Activated T-cell treated with anti-CD3 and anti-CD28 coated beads for 1 hour (primary cell): ENCODE data around the gene MLH1.

ENCODE experiments used
- DNase-seq: peaks from one replicate; pipeline ENCODE4 v3.0.0-alpha.2; 2020; ENCODE audit warnings: low read depth

The MLH1 gene

DNA sequence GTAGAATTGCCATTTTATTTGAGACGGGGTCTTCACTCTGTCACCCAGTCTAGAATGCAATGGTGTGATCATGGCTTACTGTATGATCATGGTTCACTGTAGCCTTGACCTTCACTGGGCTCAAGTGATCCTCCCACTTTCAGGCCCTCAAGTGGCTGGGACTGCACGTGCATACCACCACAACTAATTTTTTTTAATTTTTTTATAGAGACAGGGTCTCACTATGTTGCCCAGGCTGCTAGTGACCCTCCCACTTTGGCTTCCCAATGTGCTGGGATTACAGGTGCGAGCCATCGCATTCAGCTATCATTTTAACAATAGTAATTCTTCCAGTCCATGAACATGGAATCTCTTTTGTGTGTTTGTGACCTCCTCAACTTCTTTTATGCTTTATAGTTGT is 12.3 kb upstream of the MLH1 start:
- DNase-seq = no peak

- DNase-seq = no peak
These were observed 5.0 kb upstream of the MLH1 start for GRCh38 chr3:36988356-36988755.

GRCh38 chr3:36989005-36989404 is 4.3 kb upstream of the MLH1 start:
- no peak for DNase-seq

DNA sequence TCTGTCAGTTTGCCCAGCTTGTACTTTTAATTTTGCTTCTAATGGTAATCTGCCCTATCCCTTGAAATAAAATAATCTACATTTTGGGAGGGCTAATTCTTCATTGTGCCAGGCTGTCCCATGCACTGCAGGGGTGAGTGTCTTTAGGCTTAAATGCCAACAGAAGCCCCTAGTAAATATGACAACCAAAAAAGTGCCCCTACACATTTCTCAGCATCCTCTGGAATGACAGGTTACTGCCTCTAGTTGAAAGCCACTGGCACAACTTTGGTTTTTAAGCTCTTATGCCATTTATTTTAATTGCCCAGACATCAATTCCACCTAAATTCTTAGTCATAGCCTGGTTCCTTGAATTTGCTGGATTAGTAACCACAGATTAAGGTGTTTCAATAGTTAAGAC is 3.8 kb upstream of the MLH1 start:
- DNase-seq = no peak

GRCh38 chr3:36991147-36991546 is 2.2 kb upstream of the MLH1 start:
- no peak for DNase-seq

DNA sequence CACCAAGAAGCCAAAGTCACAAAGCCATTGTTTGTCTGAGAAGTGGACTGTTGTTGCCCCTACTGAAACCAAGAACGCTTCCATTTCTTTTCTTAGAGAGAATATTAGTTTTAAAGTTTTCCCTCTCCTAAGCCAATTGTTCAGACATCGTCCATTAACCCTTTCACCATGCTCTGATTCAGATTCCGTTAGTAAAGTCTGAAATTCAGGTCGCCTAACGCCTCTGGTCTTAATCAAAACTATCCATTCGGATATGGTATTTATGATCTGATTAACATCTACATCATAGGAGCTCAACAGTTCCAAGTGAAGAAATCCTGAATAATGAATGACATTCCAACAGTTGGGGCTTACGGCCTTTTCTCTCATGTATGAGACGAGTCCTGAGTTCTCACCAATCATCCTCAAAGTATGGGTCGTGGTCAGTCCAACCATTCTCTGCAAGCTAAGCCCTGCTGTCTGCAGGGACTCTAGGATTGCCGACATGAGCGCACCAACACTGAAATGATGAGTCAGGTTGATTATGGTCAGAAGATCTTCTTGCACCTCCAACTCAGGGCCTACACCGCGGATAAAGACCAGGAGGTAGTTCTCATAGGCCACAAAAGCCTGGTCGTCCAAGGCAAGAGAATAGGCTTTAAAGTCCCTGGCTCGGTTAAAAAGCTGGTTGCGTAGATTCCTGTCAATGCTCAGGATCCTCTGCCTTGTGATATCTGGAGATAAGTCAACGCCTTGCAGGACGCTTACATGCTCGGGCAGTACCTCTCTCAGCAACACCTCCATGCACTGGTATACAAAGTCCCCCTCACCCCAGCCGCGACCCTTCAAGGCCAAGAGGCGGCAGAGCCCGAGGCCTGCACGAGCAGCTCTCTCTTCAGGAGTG is 1.2 kb upstream of the MLH1 start:
- DNase-seq = no peak

GRCh38 chr3:36992806-36993325 is 452 bp upstream of the MLH1 start, which contains the start of gene EPM2AIP1:
TSS of gene EPM2AIP1 (minus strand) at chr3:36993131. CDS start at chr3:36993077, 54 bp downstream.
- no peak for DNase-seq

GRCh38 chr3:37014620-37015019 is 21.3 kb downstream of the MLH1 start:
- no peak for DNase-seq

GRCh38 chr3:37015642-37016041 is 22.3 kb downstream of the MLH1 start:
- no peak for DNase-seq

DNA sequence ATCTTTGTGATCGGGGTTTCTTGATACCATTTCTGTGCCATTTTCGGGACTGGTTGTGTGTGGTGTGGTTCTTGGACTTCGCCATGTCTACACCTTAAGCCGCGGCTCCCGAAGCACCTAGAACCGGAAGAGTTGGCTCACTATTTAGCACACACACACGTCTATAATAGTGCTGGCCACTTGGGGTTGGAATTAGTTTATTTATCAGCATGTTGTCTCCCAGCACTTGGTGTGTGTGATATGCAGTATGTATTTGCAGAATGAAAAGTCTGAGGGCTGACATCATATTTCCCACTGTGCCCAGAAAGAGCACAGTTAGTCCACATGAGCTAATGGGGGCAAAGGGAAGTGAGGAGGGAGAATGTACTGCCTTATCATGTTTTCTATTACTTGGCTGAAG is 23.6 kb downstream of the MLH1 start:
- DNase-seq = no peak

- no peak for DNase-seq
These were observed 24.4 kb downstream of the MLH1 start for GRCh38 chr3:37017683-37018082.

GRCh38 chr3:37024092-37024491 is 30.8 kb downstream of the MLH1 start:
- DNase-seq = no peak

DNA sequence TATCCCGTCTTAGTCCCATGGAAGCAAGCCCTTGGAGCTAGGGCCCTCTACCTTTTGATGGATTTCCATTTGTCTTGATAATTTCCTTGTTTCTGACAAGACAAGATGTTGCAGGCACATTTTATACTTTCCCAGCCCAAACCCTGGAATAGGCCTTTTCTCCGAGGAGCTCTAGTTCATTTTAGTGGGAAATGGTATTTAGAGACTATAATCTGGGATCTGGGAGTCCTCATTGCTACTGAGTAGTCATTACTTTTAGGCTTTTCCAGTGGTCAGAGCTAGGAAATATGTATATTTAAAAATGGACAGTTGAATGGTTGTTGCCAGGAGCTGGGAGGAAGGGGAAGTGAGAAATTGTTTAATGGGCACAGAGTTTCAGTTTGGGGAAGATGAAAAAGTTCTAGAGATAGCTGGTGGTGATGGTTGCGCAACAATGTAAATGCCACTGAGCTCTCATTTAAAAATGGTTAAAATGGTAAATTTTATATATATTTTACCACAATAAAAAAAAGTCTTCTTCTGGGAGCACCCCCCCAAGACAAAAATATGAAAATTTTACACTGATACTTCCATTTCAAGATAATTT is 31.6 kb downstream of the MLH1 start:
- DNase-seq = no peak

DNA sequence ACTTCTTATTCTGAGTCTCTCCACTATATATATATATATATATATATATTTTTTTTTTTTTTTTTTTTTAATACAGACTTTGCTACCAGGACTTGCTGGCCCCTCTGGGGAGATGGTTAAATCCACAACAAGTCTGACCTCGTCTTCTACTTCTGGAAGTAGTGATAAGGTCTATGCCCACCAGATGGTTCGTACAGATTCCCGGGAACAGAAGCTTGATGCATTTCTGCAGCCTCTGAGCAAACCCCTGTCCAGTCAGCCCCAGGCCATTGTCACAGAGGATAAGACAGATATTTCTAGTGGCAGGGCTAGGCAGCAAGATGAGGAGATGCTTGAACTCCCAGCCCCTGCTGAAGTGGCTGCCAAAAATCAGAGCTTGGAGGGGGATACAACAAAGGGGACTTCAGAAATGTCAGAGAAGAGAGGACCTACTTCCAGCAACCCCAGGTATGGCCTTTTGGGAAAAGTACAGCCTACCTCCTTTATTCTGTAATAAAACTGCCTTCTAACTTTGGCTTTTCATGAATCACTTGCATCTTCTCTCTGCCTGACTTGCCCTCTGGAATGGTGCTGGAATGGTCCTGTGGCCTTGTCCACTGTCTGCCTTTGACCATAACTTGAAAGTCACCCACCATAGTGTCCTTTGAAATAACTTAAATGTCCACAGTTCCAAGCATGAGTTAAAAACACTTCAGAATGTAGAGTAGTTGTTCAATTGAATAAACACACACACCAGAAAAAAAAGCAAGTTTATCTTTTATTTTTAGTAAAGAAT is 32.4 kb downstream of the MLH1 start:
- DNase-seq = no peak

DNA sequence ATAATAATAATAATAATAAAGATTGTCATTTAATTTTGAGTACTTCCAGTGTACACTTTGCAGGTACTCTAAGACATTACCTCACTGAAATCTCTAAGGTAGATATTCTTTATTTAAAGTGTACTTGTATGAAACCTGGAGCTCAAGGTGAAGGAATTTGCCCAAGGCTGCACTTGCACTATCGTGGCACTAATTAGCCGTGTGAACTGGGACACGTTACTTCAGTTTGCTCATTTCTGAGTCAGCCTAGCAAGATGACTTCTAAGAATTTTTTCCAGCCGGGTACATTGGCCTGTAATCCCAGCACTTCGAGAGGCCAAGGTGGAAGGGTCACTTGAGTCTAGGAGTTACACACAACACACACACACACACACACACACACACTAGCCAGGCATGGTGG is 33.5 kb downstream of the MLH1 start:
- no peak for DNase-seq

DNA sequence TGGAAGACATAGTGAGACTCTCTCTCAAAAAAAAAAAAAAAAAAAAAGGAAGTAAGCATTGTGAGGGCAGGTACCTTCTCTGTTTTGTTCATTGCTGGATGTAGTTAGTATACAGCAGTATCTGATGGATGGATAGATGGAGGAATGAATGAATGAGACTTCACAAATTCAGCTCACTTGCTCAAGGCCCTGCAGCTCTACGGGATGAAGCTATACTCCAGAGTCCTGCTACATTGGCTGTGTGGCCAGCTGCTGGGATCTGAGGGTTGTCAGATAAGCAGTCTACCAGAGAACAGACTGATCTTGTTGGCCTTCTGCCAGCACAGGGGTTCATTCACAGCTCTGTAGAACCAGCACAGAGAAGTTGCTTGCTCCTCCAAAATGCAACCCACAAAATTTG is 35.0 kb downstream of the MLH1 start:
- no peak for DNase-seq

DNA sequence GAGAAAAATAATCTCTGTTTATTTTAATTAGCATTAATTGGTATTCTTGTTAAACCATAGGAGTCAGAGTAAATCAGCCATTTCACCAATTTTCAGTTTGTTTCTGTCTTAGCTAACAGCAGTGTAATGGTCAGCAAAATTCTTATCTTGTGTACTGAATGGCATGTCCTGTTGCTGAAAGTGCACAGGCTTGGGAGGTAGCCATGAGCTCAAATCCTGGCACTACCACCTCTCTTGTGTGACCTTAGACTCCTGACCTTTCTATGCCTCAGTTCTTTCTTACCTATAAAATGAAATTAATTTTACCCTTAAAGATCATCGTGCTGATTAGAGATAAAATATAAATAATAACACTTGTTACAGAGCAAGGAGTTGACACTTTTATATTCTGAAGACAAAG is 35.8 kb downstream of the MLH1 start:
- no peak for DNase-seq

DNA sequence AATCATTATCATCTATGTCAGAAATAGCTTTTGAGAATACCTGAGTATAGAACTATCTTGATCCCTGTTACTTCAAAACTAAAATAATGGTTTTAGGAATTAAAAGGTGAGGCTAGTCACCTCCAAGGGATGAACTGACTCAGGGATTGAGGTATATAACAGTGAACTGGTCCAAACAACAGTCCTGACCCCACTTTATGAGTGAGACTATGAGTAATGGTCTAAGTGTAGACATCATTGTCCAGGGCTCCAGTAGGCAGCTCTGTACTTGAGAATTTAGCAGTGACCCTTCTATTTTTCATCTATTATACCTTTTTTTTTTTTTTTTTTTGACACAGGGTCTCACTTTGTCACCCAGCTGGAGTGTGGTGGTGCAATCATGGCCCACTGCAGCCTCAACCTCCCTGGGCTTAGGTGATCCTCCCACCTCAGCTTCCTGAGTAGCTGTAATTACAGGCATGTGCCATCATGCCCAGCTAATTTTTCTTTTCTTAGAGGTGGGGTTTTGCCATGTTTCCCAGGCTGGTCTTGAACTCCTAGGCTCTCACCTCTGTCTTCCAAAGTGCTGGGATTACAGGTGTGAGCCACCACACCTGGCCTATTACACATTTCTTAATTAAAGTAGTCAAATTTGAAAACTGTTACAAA is 36.3 kb downstream of the MLH1 start:
- no peak for DNase-seq

- DNase-seq = no peak
These were observed 37.3 kb downstream of the MLH1 start for GRCh38 chr3:37030588-37030987.

- no peak for DNase-seq
These were observed 37.9 kb downstream of the MLH1 start for GRCh38 chr3:37031096-37031682.

- DNase-seq = no peak
These were observed 39.6 kb downstream of the MLH1 start for GRCh38 chr3:37032961-37033360.

GRCh38 chr3:37037352-37037751 is 44.0 kb downstream of the MLH1 start:
- no peak for DNase-seq
